Measurements from ENCODE around the gene LDLR. TPM values are rescaled to one million over a fixed set of nuclear protein-coding genes. Genes with fewer than 3 reads are reported as not detected.

Gene LDLR
- total RNA-seq, 2 donors from 2014 or later: 61.0 to 101 TPM

DNA sequence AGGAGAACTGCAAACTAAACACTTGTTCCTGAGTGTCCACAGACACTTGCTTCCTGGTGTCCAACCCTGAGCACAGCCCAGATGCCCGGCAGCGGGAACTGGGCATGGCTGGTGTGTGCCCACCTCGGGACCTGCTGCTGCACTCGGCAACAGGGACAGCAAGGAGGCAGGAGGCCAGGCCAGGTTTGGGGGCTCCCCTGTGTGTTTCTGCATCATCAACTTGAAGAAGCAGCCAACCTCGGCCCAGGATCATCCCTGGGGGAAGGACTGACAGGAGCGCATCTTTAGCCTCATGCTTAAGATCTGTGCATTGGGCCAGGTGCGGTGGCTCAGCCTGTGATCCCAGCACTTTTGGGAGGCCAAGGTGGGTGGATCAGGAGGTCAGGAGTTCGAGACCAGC lies 35.1 kb upstream of the LDLR start:
- H3K27ac Mint-ChIP-seq: no peak overlapping the region
- DNase-seq: no peak
- no peaks in the 10 kb centered on the region for H3K27me3 Mint-ChIP-seq (ENCODE audit: insufficient read depth)
- peaks cover 41% of the 10 kb centered on the region for H3K36me3 Mint-ChIP-seq (ENCODE audit: low read depth)
- Histone ChIP-seq H3K9me3 (ENCODE audit: control insufficient read depth, low read length) (no peaks in the 10 kb centered on the region), H3K9ac (ENCODE audit: extremely low read depth, low read length, poor library complexity, severe bottlenecking) (no peak overlapping the region), H3K27ac (ENCODE audit: low read depth, low read length) (no peak overlapping the region), H3K36me3 (ENCODE audit: control insufficient read depth, insufficient read depth, low read length) (peaks cover 73% of the 10 kb centered on the region), H3K4me3 (ENCODE audit: low read length) (no peak overlapping the region), H3K27me3 (ENCODE audit: control insufficient read depth, insufficient read depth, low read length, poor library complexity, severe bottlenecking) (no peaks in the 10 kb centered on the region), H3K4me1 (ENCODE audit: control insufficient read depth, insufficient read depth, low read length) (no peaks in the 10 kb centered on the region)
- H3K4me1 Mint-ChIP-seq: no peaks in the 10 kb centered on the region
- WGBS, 2 experiments (ENCODE audit: insufficient coverage in 1 of 2, insufficient read length in 1 of 2): 86 to 93% methylated on average over 8 of the region's 8 CpGs
- H3K4me3 Mint-ChIP-seq: no peak overlapping the region
- TF ChIP-seq, protein P1, sequence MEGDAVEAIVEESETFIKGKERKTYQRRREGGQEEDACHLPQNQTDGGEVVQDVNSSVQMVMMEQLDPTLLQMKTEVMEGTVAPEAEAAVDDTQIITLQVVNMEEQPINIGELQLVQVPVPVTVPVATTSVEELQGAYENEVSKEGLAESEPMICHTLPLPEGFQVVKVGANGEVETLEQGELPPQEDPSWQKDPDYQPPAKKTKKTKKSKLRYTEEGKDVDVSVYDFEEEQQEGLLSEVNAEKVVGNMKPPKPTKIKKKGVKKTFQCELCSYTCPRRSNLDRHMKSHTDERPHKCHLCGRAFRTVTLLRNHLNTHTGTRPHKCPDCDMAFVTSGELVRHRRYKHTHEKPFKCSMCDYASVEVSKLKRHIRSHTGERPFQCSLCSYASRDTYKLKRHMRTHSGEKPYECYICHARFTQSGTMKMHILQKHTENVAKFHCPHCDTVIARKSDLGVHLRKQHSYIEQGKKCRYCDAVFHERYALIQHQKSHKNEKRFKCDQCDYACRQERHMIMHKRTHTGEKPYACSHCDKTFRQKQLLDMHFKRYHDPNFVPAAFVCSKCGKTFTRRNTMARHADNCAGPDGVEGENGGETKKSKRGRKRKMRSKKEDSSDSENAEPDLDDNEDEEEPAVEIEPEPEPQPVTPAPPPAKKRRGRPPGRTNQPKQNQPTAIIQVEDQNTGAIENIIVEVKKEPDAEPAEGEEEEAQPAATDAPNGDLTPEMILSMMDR (conservative IDR thresholded peaks at IDR 0.05): no peak
- no peaks in the 10 kb centered on the region for H3K9me3 Mint-ChIP-seq

DNA sequence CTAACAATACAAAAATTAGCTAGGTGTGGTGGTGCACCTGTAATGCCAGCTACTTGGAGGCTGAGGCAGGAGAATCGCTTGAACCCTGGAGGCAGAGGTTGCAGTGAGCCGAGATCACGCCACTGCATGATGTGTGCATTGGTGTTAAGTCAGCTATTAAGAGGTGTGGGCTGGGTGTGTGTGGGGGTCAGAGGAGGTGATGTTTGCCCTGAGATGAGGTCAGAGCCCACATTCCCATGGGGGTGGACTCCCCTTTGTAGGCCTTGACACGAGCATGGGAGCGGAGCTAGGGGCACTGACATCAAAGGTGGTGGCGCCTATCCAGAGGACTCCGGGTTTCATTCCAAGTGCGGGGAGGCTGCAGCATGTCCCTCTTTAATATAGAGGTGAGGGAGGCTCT lies 34.6 kb upstream of the LDLR start:
- Mint-ChIP-seq H3K27me3 (ENCODE audit: insufficient read depth) (no peaks in the 10 kb centered on the region), H3K27ac (no peak overlapping the region), H3K4me1 (no peaks in the 10 kb centered on the region), H3K4me3 (no peak overlapping the region), H3K36me3 (ENCODE audit: low read depth) (peaks cover 41% of the 10 kb centered on the region), H3K9me3 (no peaks in the 10 kb centered on the region)
- H3K27me3 ChIP-seq (ENCODE audit: control insufficient read depth, insufficient read depth, low read length, poor library complexity, severe bottlenecking): no peaks in the 10 kb centered on the region
- TF ChIP-seq, protein P1 (conservative IDR thresholded peaks at IDR 0.05): no peak
- H3K36me3 ChIP-seq (ENCODE audit: control insufficient read depth, insufficient read depth, low read length): peaks cover 73% of the 10 kb centered on the region
- no peak overlapping the region for H3K9ac ChIP-seq (ENCODE audit: extremely low read depth, low read length, poor library complexity, severe bottlenecking)
- DNase-seq: no peak
- 95 to 97% methylated on average over 8 of the region's 8 CpGs for WGBS, 2 experiments (ENCODE audit: insufficient coverage in 1 of 2, insufficient read length in 1 of 2)
- no peaks in the 10 kb centered on the region for H3K4me1 ChIP-seq (ENCODE audit: control insufficient read depth, insufficient read depth, low read length)
- H3K4me3 ChIP-seq (ENCODE audit: low read length): no peak overlapping the region
- no peak overlapping the region for H3K27ac ChIP-seq (ENCODE audit: low read depth, low read length)
- H3K9me3 ChIP-seq (ENCODE audit: control insufficient read depth, low read length): no peaks in the 10 kb centered on the region

DNA sequence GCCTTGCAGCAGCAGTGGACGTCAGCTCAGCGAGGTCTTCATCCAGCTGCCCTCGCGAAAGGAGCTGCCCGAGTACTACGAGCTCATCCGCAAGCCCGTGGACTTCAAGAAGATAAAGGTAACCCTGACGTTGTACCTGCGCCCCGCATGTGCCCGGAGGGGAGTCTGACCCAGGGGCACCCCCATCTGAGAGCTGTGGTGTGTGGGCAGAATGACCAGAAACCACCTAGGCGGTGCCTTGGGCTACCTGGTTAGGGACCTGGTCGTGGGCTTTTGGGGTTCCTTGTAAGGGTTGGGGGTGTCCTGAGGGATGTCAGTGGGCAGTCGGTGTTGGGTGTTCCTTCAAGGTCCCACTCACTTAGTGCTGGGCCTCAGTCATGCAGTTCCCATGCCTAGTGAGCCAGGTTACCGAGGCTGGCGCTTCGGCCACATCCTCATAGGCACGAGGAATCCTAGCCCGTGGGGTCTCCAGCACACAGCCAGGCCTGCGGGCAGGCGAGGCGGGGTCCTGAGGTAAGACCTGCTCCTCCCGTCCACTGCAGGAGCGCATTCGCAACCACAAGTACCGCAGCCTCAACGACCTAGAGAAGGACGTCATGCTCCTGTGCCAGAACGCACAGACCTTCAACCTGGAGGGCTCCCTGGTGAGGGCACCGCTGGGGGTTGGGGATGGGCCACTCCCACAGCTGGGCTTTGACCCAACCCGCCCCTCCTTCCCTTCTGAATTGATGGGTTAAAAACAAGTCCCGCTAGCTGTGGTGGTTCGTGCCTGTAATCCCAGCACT lies 30.8 kb upstream of the LDLR start:
- peaks cover 54% of the 10 kb centered on the region for H3K36me3 Mint-ChIP-seq (ENCODE audit: low read depth)
- no peak overlapping the region for H3K27ac ChIP-seq (ENCODE audit: low read depth, low read length)

More for the DNA sequence above, 30.8 kb upstream of the LDLR start:
- H3K4me3 ChIP-seq (ENCODE audit: low read length): no peak overlapping the region
- peak overlapping the region; percentile 35 for H3K27ac Mint-ChIP-seq
- H3K9me3 ChIP-seq (ENCODE audit: control insufficient read depth, low read length): no peaks in the 10 kb centered on the region
- H3K4me1 ChIP-seq (ENCODE audit: control insufficient read depth, insufficient read depth, low read length): no peaks in the 10 kb centered on the region
- H3K4me1 Mint-ChIP-seq: no peaks in the 10 kb centered on the region
- no peaks in the 10 kb centered on the region for H3K27me3 ChIP-seq (ENCODE audit: control insufficient read depth, insufficient read depth, low read length, poor library complexity, severe bottlenecking)
- H3K9ac ChIP-seq (ENCODE audit: extremely low read depth, low read length, poor library complexity, severe bottlenecking): no peak overlapping the region
- no peak overlapping the region for H3K4me3 Mint-ChIP-seq
- TF ChIP-seq, protein P1 (conservative IDR thresholded peaks at IDR 0.05): no peak
- H3K36me3 ChIP-seq (ENCODE audit: control insufficient read depth, insufficient read depth, low read length): peaks cover 70% of the 10 kb centered on the region
- 93 to 94% methylated on average over 23 to 34 of the region's 34 CpGs for WGBS, 2 experiments (ENCODE audit: insufficient coverage in 1 of 2, insufficient read length in 1 of 2)
- DNase-seq: no peak
- no peaks in the 10 kb centered on the region for H3K27me3 Mint-ChIP-seq (ENCODE audit: insufficient read depth)
- H3K9me3 Mint-ChIP-seq: no peaks in the 10 kb centered on the region

Data from endodermal cell (in vitro differentiated cells).